ENCODE results near the gene EAF1.
"Not testable (repeated sequence)": the region's sequence is repeated elsewhere in the genome, so short reads cannot be mapped to it uniquely, and the experiment has no call there.

Gene EAF1

DNA sequence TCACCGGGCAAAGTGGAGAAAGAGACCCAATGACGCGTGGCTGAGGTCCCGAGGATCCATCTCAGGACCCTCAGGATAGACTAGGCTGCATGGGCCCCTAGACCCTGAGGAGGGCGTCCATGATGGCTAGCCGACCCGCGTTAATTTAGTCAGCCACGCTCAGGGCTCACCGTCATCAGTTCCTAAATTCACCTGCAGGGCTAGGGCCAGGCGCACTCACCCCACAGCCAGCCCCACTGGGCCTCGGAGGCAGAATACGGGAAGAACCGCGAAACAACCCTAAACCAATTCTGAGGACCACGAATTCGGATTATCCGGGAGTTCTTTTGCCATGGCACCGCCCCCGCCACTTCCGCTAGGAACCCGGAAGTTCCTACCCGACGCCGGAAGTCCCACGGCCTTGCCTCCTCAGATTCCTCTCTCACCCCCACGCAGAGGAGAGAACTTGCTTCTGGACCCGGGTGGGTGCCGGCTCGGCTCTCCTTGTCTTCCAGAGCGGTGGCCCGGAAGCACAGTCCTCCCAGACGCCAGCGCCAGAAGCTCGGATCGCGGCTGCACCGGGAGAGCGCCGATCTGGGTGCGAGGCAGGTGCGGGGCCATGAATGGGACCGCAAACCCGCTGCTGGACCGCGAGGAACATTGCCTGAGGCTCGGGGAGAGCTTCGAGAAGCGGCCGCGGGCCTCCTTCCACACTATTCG, at the start of gene EAF1, which contains the start of gene METTL6:
TSS of gene EAF1 (plus strand) at position 417 of the 699 bp plus-strand sequence. CDS start at position 599, 182 bp downstream.
TSS of gene METTL6 (minus strand) at position 363 of the 699 bp plus-strand sequence. CDS start 1,033 bp downstream, outside the sequence.
- DNase-seq (ENCODE audit: low spot score): peak; percentile 92

DNA sequence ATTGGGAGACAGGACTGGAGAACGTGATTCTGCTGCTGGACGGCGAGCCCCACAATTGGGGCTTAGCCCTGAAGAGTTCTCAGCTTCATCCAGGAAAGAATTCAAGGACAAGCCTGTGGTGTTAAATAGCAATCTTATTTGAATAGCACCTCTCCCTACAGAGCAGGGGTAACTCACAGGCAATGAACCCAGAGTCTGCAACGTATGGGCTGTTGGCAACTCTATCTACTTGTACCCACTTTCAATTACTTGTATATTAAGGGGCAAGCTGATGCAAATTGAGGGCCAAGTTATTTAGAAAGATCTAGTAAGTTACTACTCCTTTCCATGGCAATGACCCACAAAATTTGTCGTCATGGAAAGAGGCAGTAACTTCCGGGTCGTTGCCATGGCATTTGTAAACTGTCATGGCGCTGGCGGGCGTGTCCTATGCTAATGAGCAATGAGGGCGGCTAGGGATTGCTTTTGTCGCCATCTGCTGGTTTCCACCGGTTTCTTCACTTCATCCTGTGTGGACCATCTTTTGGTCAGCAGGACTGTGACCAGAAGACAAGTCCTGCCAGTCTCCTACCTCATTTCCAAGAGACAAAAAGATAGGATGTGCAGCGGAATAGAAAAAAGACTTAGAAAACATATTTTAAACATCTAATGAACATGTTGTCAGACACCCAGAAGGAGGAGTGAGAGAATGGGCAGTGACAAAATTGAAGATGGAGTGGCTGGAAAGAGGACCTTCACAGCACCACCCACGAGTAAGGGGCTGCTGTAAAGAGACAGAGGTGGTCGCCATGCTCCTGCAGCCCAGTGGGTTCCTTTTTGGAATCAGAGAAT, 49.2 kb upstream of the EAF1 start:
- peak; percentile 83 for DNase-seq (ENCODE audit: low spot score)

DNA sequence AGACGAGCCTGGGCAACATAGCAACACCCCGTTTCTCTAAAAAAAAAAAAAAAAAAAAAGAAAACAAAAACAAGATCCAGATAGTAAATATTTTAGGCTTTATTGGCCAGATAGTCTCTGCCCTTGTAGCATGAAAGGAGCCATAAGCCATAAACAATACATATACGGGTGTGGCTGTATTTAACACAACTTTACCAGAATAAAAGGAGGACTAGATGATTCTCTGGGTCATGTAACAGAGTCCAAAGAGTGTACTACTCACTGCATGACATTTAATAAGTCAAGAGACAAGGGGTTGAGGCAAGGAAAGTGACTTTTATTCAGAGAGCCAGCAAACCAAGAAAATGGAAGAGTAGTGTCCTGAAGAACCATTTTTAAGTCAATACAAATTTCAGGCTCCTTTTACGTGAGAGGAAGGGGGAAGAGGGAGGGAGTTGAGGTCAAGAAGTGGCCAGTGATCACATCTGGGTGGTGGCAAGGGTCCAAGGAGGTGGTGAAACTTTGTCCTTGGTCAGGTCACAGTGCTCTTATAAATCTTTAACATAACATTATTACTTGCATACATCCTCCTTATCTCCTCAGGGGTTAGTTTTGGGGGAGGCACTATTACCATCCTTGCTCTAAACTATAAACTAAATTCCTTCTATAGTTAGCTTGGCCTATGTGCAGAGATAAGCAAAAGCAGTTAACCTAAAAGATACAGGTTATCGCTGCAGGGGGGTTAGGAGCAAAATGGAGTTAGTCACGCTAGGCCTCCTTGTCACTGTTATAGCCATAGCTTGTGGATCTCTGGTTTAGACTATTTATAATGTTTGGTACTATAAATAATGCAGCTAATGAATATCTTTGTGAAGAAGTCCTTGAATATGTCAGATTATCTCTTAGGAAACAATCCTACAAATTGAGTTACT, 46.2 kb upstream of the EAF1 start:
- DNase-seq (ENCODE audit: low spot score): no peak

GRCh38 chr3:15382405-15382923, 44.9 kb upstream of the EAF1 start:
- no peak for DNase-seq (ENCODE audit: low spot score)

- DNase-seq (ENCODE audit: low spot score): no peak
Measured at GRCh38 chr3:15384510-15385237, 42.7 kb upstream of the EAF1 start.

DNA sequence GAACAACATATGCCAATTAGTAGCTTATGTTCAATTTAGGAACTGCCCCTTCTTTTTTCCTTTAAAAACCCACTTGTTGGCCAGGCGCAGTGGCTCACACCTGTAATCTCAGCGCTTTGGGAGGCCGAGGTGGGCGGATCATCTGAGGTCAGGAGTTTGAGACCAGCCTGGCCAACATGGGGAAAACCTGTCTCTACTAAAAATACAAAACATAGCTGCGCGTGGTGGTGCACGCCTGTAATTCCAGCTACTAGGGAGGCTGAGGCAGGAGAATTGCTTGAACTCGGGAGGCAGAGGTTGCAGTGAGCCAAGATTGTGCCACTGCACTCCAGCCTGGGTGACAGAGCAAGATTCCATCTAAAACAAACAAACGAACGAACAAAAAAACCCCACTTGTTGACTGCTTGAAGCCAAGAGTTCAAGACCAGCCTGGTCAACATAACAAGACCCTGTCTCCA, 42.1 kb upstream of the EAF1 start:
- not testable (repeated sequence) for DNase-seq (ENCODE audit: low spot score)

- DNase-seq (ENCODE audit: low spot score): no peak
Measured at GRCh38 chr3:15385901-15386653, 41.3 kb upstream of the EAF1 start.

DNA sequence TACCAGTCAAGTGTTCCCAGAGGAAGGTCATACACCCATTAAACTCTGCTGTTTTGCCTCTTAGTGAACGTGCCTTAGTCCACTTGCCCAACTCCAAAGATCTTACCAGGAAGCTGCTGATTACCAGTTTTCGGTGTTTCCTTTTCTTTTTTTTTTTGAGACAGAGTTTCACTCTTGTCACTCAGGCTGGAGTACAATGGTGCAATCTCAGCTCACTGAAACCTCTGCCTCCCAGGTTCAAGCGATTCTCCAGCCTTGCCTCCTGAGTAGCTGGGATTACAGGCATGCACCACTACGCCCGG, 40.8 kb upstream of the EAF1 start:
- not testable (repeated sequence) for DNase-seq (ENCODE audit: low spot score)

GRCh38 chr3:15387171-15387581, 40.2 kb upstream of the EAF1 start:
- no peak for DNase-seq (ENCODE audit: low spot score)

DNA sequence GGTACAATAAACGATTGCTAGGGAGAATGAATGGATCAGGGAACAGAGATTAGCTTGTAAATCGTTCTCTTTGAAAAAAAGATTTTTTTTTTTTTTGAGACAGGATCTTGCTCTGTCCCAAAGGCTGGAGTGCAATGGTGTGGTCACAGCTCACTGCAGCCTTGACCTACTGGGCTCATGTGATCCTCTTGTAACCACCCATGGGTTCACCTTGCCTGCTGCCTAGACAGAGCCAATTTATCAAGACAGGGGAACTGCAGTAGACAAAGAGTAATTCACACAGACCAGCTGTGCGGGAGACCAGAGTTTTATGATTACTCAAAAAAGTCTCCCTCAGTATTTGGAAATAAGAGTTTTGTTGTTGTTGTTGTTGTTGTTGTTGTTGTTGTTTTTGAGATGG, 39.7 kb upstream of the EAF1 start:
- DNase-seq (ENCODE audit: low spot score): no peak

- DNase-seq (ENCODE audit: low spot score): not testable (repeated sequence)
Measured at GRCh38 chr3:15388335-15388734, 39.1 kb upstream of the EAF1 start.

DNA sequence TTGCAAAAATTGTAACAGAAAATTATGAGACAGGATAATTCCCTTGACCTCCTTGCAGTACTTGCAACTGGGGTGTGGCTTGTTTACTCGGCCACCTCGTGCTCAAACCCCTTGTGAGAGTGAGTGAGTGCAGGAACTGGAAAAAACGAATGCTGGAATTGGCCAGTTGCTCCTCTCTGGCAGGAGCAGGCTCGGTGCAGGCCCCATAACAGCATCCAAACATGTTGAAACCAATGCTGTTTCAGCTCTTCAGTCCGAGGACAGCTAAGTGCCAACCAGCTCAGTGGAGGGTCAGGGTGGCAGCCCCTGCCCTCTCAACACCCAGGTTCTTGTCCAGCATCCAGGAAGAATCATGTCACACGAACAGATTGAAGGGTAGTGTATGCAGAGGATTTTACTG, 36.9 kb upstream of the EAF1 start:
- DNase-seq (ENCODE audit: low spot score): no peak

- no peak for DNase-seq (ENCODE audit: low spot score)
Measured at GRCh38 chr3:15391007-15391406, 36.4 kb upstream of the EAF1 start.

- not testable (repeated sequence) for DNase-seq (ENCODE audit: low spot score)
Measured at GRCh38 chr3:15393252-15393651, 34.1 kb upstream of the EAF1 start.

GRCh38 chr3:15398731-15399133, 28.7 kb upstream of the EAF1 start:
- peak; percentile 12 for DNase-seq (ENCODE audit: low spot score)

DNA sequence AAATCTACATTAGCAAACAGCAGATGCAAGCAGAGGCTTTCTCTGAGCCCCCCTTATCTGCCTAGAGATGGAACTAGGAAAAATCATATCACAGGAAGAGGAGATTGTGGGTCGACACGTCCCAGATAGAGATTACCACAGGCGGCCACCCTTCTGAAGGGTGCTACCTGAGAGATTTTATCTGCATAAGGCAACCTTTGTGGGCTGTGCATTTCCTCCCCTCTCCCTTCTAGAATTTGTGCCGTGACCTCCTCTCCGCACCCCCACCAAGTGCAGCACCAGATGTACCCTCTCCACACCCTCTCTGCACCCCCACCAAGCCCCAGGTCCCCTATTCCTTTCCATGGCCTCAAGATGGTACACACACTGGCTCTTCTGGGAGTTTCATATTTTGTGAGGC, 27.4 kb upstream of the EAF1 start:
- no peak for DNase-seq (ENCODE audit: low spot score)

DNA sequence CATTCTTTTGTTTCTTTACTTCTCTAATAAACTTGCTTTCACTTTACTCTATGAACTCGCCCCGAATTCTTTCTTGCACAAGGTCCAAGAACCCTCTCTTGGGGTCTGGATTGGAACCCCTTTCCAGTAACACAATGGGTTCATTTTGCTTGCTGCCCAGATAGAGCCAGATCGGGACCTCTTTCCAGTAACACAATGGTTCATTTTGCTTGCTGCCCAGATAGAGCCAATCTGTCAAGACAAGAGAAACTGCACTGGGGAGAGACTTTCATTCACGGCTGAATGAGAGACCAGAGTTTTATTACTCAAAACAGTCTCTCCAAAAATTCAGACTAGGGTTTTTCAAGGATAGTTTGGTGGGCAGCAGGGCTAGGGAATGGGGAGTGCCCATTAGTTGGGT, 25.5 kb upstream of the EAF1 start:
- DNase-seq (ENCODE audit: low spot score): no peak

GRCh38 chr3:15403495-15403894, 23.9 kb upstream of the EAF1 start:
- no peak for DNase-seq (ENCODE audit: low spot score)

- no peak for DNase-seq (ENCODE audit: low spot score)
Measured at GRCh38 chr3:15403965-15404364, 23.4 kb upstream of the EAF1 start.

DNA sequence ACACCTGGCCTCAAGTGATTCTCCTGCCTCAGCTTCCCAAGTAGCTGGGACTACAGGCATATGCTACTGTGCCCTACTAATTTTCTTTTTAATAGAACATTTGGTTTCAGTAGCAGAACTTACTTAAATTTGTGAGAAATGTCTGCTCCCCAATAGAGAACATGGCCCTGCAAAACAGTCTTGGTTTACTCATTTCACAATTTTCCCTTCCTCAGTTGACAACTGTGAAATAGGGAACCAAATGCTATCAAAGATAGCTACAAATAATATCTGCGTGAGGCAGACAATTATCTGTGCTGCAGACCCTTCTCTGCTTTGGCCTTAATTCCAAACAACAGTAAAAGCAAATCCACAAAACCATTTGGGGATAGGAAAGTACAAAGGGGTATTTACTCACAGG, 22.6 kb upstream of the EAF1 start:
- no peak for DNase-seq (ENCODE audit: low spot score)

All from AG08395 (cell line).